ENCODE results near the gene CLDN15. TPM values are rescaled to one million over a fixed set of nuclear protein-coding genes. Genes with fewer than 3 reads are reported as not detected.
"Not testable (repeated sequence)": the region's sequence is repeated elsewhere in the genome, so short reads cannot be mapped to it uniquely, and the experiment has no call there.

CLDN15 gene
- 8.5 and 17.1 TPM in 2 replicates for total RNA-seq (2022)
- percentile 59 among the genes with signal in this experiment for Bru-seq, nascent RNA
- percentile 85 among the genes with signal in this experiment for BruChase-seq, experiment 1, labeled RNA remaining after a 6-hour chase
- percentile 83 among the genes with signal in this experiment for BruChase-seq, experiment 2, labeled RNA remaining after a 2-hour chase
- long read RNA-seq, partial matches to known transcripts = 1 of 18 reads
- long read RNA-seq, other reads (novel, unspliced or antisense) = 15 of 18 reads

DNA sequence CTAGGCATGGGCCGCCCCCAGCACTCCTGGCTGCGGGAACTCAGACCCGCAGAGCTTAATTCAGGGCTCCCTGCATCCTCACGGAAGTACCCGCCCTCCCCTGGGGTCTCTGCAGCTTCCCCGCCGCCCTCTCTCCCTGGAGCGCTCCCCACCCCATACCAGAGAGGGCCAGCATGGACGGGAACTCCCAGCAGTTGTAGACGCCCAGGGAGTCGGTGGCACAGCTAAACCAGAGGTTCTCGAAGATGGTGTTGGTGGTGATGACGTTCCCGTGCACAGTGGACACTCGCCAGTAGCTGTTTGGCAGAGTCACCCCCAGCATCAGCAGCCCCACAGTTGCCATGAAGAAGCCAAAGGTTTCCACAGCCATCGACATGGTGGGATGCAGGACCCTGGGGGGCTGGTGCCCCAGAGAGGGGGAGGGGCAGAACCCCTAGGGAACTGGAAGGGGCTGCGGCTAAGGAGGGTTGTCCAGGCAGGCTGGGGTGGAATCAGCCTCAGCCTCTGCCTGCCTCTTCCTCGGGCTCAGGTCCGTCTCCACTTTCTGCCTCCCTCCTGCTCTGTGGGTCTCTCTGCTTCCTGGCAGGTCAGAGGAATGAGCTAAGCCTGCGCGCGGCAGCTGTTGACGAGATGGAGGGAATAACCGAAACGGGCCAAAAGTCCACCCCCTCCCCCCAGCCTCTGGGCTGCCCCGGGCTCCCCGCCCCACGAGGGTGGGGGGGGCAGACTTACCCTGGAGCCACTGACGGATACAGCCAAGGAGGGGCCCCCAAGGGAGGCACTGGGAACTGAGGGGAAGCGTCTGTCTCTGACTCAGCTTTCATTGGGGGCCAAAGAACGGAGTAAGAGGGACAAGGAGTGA is at the start of gene CLDN15:
TSS of gene CLDN15 (minus strand) at position 597 of the 862 bp plus-strand sequence. CDS start at position 376, 221 bp downstream.
- H3K27ac Mint-ChIP-seq (ENCODE audit: low read depth, unreplicated experiment) = no peak within 1 kb of the TSS
- no peaks in the 10 kb centered on the region for H3K9me3 Mint-ChIP-seq (ENCODE audit: unreplicated experiment)
- no peak within 1 kb of the TSS for H3K4me3 Mint-ChIP-seq (ENCODE audit: unreplicated experiment)
- BruUV-seq (replicated peaks) = no TSS peak
- H3K27me3 Mint-ChIP-seq (ENCODE audit: insufficient read depth, unreplicated experiment) = no peaks in the 10 kb centered on the region
- TF ChIP-seq, protein P1, sequence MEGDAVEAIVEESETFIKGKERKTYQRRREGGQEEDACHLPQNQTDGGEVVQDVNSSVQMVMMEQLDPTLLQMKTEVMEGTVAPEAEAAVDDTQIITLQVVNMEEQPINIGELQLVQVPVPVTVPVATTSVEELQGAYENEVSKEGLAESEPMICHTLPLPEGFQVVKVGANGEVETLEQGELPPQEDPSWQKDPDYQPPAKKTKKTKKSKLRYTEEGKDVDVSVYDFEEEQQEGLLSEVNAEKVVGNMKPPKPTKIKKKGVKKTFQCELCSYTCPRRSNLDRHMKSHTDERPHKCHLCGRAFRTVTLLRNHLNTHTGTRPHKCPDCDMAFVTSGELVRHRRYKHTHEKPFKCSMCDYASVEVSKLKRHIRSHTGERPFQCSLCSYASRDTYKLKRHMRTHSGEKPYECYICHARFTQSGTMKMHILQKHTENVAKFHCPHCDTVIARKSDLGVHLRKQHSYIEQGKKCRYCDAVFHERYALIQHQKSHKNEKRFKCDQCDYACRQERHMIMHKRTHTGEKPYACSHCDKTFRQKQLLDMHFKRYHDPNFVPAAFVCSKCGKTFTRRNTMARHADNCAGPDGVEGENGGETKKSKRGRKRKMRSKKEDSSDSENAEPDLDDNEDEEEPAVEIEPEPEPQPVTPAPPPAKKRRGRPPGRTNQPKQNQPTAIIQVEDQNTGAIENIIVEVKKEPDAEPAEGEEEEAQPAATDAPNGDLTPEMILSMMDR (IDR thresholded peaks at IDR 0.05; ENCODE audit: unreplicated experiment) = no peak
- intact Hi-C loops (cut with micrococcal nuclease) = no loop called here
- peaks cover 20% of the 10 kb centered on the region for H3K36me3 Mint-ChIP-seq (ENCODE audit: insufficient read depth, unreplicated experiment)
- CTCF ChIA-PET = interaction anchor here (0.9 to 1.1 kb wide), 3 partner anchors 11 to 52 kb away, joined by 4 to 6 read pairs (median 4); no protein-coding TSS in a partner anchor
- DNase-seq (ENCODE audit: unreplicated experiment) = no peak
- POLR2A ChIA-PET = interaction anchor here (0.8 kb wide), 1 partner anchor 8 kb away, joined by 3 read pairs; the partner anchor contains the start of gene FIS1
- peaks cover 5% of the 10 kb centered on the region for H3K4me1 Mint-ChIP-seq (ENCODE audit: insufficient read depth, unreplicated experiment)

GRCh38 chr7:101287032-101287431 is 49.4 kb upstream of the CLDN15 start:
- Mint-ChIP-seq H3K4me1 (ENCODE audit: insufficient read depth, unreplicated experiment) (peaks cover 10% of the 10 kb centered on the region), H3K27ac (ENCODE audit: low read depth, unreplicated experiment) (no peak overlapping the region), H3K27me3 (ENCODE audit: insufficient read depth, unreplicated experiment) (peaks cover 36% of the 10 kb centered on the region), H3K4me3 (ENCODE audit: unreplicated experiment) (no peak overlapping the region), H3K9me3 (ENCODE audit: unreplicated experiment) (no peaks in the 10 kb centered on the region), H3K36me3 (ENCODE audit: insufficient read depth, unreplicated experiment) (peaks cover 5% of the 10 kb centered on the region)
- no TSS peak for BruUV-seq (replicated peaks)
- ChIA-PET POLR2A (no interaction called here), CTCF (no interaction called here)
- intact Hi-C loops (cut with micrococcal nuclease) = no loop called here
- DNase-seq (ENCODE audit: unreplicated experiment) = no peak
- TF ChIP-seq, protein P1 (IDR thresholded peaks at IDR 0.05; ENCODE audit: unreplicated experiment) = no peak

DNA sequence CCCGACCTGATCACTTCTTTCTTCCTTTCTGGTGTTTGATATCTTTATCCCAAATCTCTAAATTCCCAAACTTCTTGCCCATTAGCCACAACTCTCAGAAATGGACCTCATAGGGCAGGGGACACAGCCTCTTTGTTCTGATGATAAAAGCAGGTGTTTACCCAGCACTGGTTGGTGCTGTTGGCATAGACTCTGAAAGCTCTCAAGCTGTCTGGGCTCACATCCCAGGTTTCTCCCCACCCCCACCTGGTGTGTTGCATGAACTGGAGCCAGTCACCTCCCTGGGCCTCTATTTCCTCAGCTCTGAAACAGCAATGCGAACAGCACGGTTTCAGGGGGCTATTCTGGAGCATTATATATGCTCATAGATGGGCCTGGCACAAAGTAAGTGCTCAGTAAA is 48.3 kb upstream of the CLDN15 start:
- BruUV-seq (replicated peaks); H3K27ac Mint-ChIP-seq (ENCODE audit: low read depth, unreplicated experiment); H3K9me3 Mint-ChIP-seq (ENCODE audit: unreplicated experiment); H3K36me3 Mint-ChIP-seq (ENCODE audit: insufficient read depth, unreplicated experiment); intact Hi-C loops (cut with micrococcal nuclease); H3K4me3 Mint-ChIP-seq (ENCODE audit: unreplicated experiment); POLR2A ChIA-PET; DNase-seq (ENCODE audit: unreplicated experiment): not testable (repeated sequence)
- peaks cover 10% of the 10 kb centered on the region for H3K4me1 Mint-ChIP-seq (ENCODE audit: insufficient read depth, unreplicated experiment)
- peaks cover 31% of the 10 kb centered on the region for H3K27me3 Mint-ChIP-seq (ENCODE audit: insufficient read depth, unreplicated experiment)
- CTCF ChIA-PET = interaction anchor here (0.9 kb wide), 1 partner anchor 142 kb away, joined by 3 read pairs; no protein-coding TSS in a partner anchor

DNA sequence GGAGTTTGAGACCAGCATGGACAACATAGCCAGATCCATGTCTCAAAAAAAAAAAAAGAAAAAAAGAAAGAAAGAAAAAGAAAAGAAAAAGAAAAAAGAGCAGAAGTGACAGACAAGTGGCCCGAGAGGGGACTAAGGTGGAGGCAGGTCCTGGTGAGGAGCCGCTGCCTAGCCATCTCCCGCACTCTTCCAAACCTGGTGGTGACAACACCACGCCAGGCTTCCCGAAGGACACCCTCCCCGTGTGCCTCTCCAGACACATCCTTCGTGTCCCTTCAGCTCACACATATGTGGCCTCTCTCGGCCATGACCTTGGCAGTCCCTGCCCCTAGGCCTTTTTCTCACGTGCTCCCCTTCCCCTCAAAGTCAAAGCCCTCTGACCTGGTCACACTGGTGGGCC is 47.6 kb upstream of the CLDN15 start:
- CTCF ChIA-PET = interaction anchor here (0.6 to 1.6 kb wide), 3 partner anchors 21 to 120 kb away, joined by 3 to 4 read pairs (median 3); no protein-coding TSS in a partner anchor
- Mint-ChIP-seq H3K9me3 (ENCODE audit: unreplicated experiment) (no peaks in the 10 kb centered on the region), H3K36me3 (ENCODE audit: insufficient read depth, unreplicated experiment) (no peaks in the 10 kb centered on the region), H3K4me3 (ENCODE audit: unreplicated experiment) (no peak overlapping the region), H3K27me3 (ENCODE audit: insufficient read depth, unreplicated experiment) (peaks cover 24% of the 10 kb centered on the region), H3K27ac (ENCODE audit: low read depth, unreplicated experiment) (no peak overlapping the region), H3K4me1 (ENCODE audit: insufficient read depth, unreplicated experiment) (peaks cover 5% of the 10 kb centered on the region)
- TF ChIP-seq, protein P1 (IDR thresholded peaks at IDR 0.05; ENCODE audit: unreplicated experiment) = no peak
- intact Hi-C loops (cut with micrococcal nuclease) = no loop called here
- no peak for DNase-seq (ENCODE audit: unreplicated experiment)
- BruUV-seq (replicated peaks) = no TSS peak
- POLR2A ChIA-PET = no interaction called here

- POLR2A ChIA-PET; DNase-seq (ENCODE audit: unreplicated experiment); H3K36me3 Mint-ChIP-seq (ENCODE audit: insufficient read depth, unreplicated experiment); H3K9me3 Mint-ChIP-seq (ENCODE audit: unreplicated experiment); H3K4me3 Mint-ChIP-seq (ENCODE audit: unreplicated experiment); H3K4me1 Mint-ChIP-seq (ENCODE audit: insufficient read depth, unreplicated experiment); BruUV-seq (replicated peaks); H3K27ac Mint-ChIP-seq (ENCODE audit: low read depth, unreplicated experiment): not testable (repeated sequence)
- CTCF ChIA-PET = interaction anchor here (1.1 to 4.1 kb wide), 4 partner anchors 14 to 138 kb away, joined by 3 to 45 read pairs (median 17); partner anchors contain the start of gene FIS1
- peaks cover 22% of the 10 kb centered on the region for H3K27me3 Mint-ChIP-seq (ENCODE audit: insufficient read depth, unreplicated experiment)
- intact Hi-C loops (cut with micrococcal nuclease) = loop anchor here (5.0 kb wide), 1 partner anchor 39 kb away; no protein-coding TSS in a partner anchor
Measured at GRCh38 chr7:101280912-101281311, 43.3 kb upstream of the CLDN15 start.
